Hepatocyte (in vitro differentiated cells): Measurements from ENCODE around the gene CCDC61. TPM values are rescaled to one million over a fixed set of nuclear protein-coding genes. Genes with fewer than 3 reads are reported as not detected.

Experiments
- DNase-seq: peaks from one replicate; pipeline ENCODE4 v3.0.0-alpha.2; 2016; ENCODE audit warnings: low spot score
- H2AFZ ChIP-seq: fragments of 200-600 bp; sonication (generic); 2 replicates; pipeline ENCODE4 v1.6.0; 2016; ENCODE audit warnings: antibody characterized with exemption, mild to moderate bottlenecking
- H3K27ac ChIP-seq: fragments of 200-600 bp; sonication (generic); 2 replicates; pipeline ENCODE4 v1.5.1; 2016; ENCODE audit warnings: mild to moderate bottlenecking
- H3K27me3 ChIP-seq: fragments of 200-600 bp; sonication (generic); 2 replicates; pipeline ENCODE4 v1.6.1; 2016
- H3K36me3 ChIP-seq: fragments of 200-600 bp; sonication (generic); replicated peaks from 2 replicates; pipeline ENCODE4 v1.5.1; 2016; ENCODE audit warnings: low read depth; ENCODE audit not compliant: insufficient read depth
- H3K4me1 ChIP-seq: fragments of 200-600 bp; sonication (generic); 2 replicates; pipeline ENCODE4 v1.5.1; 2016; ENCODE audit warnings: mild to moderate bottlenecking, moderate library complexity; ENCODE audit not compliant: insufficient read depth
- H3K4me2 ChIP-seq: fragments of 200-600 bp; sonication (generic); 2 replicates; pipeline ENCODE4 v1.6.0; 2016
- H3K4me3 ChIP-seq: fragments of 200-600 bp; sonication (generic); 2 replicates; pipeline ENCODE4 v1.5.1; 2016; ENCODE audit warnings: mild to moderate bottlenecking
- H3K79me2 ChIP-seq: fragments of 200-600 bp; sonication (generic); 2 replicates; pipeline ENCODE4 v1.6.0; 2017; ENCODE audit warnings: mild to moderate bottlenecking
- H3K9me2 ChIP-seq: fragments of 200-600 bp; sonication (generic); replicated peaks from 2 replicates; pipeline ENCODE4 v1.6.0; 2017; ENCODE audit warnings: mild to moderate bottlenecking; ENCODE audit not compliant: insufficient read depth
- H3K9me3 ChIP-seq: fragments of 200-600 bp; sonication (generic); 2 replicates; pipeline ENCODE4 v1.5.1; 2016; ENCODE audit warnings: low read depth, mild to moderate bottlenecking
- H4K20me1 ChIP-seq: fragments of 200-600 bp; sonication (generic); 2 replicates; pipeline ENCODE4 v1.6.0; 2016; ENCODE audit warnings: mild to moderate bottlenecking; ENCODE audit not compliant: insufficient read depth, poor library complexity, severe bottlenecking
- CTCF ChIP-seq: fragments of 200-600 bp; sonication (generic); IDR thresholded peaks from 2 replicates; pipeline ENCODE4 v1.5.1; 2016; ENCODE audit warnings: antibody characterized with exemption, mild to moderate bottlenecking; ENCODE audit not compliant: poor library complexity
- EZH2 ChIP-seq: fragments of 200-600 bp; sonication (generic); IDR thresholded peaks from 2 replicates; pipeline ENCODE4 v1.6.1; 2016; ENCODE audit warnings: antibody characterized with exemption, mild to moderate bottlenecking, borderline replicate concordance
- EZH2phosphoT487 ChIP-seq: fragments of 200-600 bp; sonication (generic); IDR thresholded peaks from one replicate; pipeline ENCODE4 v1.6.1; 2018; ENCODE audit warnings: antibody characterized with exemption, mild to moderate bottlenecking, low read depth, moderate library complexity; ENCODE audit not compliant: unreplicated experiment, severe bottlenecking
- WGBS: methylation state at CpG from one replicate; pipeline ENCODE4 v1.1.6; 2016; ENCODE audit warnings: low lambda C conversion rate; ENCODE audit errors: missing lambda C conversion rate; 5-methylcytosine and 5-hydroxymethylcytosine counted together
- polyA plus RNA-seq: library from polyadenylated mRNA; unstranded; fragments of >200 nt; fragmentation: Nextera tagmentation; extraction: Ambion mirVana; gene quantifications from 2 replicates; pipeline ENCODE4 v1.2.1, GENCODE V29; 2016
- total RNA-seq: library from RNA; depleted of rRNA; stranded (reverse); fragments of >200 nt; gene quantifications from 2 replicates; pipeline ENCODE4 v1.2.3, GENCODE V29; 2014

CCDC61 gene
- total and polyA plus RNA-seq, 2 experiments from 2014 or later = 3.6 to 7.3 TPM

- Histone ChIP-seq H3K27me3 (no peaks in the 10 kb centered on the region), H3K36me3 (no peaks in the 10 kb centered on the region), H3K79me2 (no peaks in the 10 kb centered on the region), H3K27ac (no peak overlapping the region), H2AFZ (no peak overlapping the region), H4K20me1 (no peaks in the 10 kb centered on the region), H3K4me1 (no peaks in the 10 kb centered on the region), H3K4me3 (no peak overlapping the region), H3K9me3 (no peaks in the 10 kb centered on the region), H3K4me2 (no peak overlapping the region), H3K9me2 (no peaks in the 10 kb centered on the region)
- TF ChIP-seq EZH2 (no peak), EZH2phosphoT487 (no peak), CTCF (no peak)
- 91% methylated on average over 12 of the region's 12 CpGs for WGBS
- no peak for DNase-seq
These were observed 5.0 kb upstream of the CCDC61 start for GRCh38 chr19:45990113-45990728.

GRCh38 chr19:45994456-45994997, 740 bp upstream of the CCDC61 start:
- WGBS = 20% methylated on average over 8 of the region's 8 CpGs
- Histone ChIP-seq H4K20me1 (no peaks in the 10 kb centered on the region), H3K27me3 (no peaks in the 10 kb centered on the region), H3K4me2 (peak overlapping the region; percentile 77), H3K27ac (no peak overlapping the region), H3K9me2 (no peaks in the 10 kb centered on the region), H3K4me3 (peak overlapping the region; percentile 22), H2AFZ (peak overlapping the region; percentile 71), H3K36me3 (no peaks in the 10 kb centered on the region), H3K9me3 (no peaks in the 10 kb centered on the region), H3K79me2 (no peaks in the 10 kb centered on the region), H3K4me1 (no peaks in the 10 kb centered on the region)
- no peak for DNase-seq
- no peak for TF ChIP-seq EZH2phosphoT487
- no peak for TF ChIP-seq CTCF
- no peak for TF ChIP-seq EZH2

GRCh38 chr19:45995715-45996385, 583 bp downstream of the CCDC61 start:
- H3K27me3 ChIP-seq = peaks cover 8% of the 10 kb centered on the region
- peak overlapping the region; percentile 84 for H3K4me2 ChIP-seq
- no peaks in the 10 kb centered on the region for H3K9me2 ChIP-seq
- peak overlapping the region; percentile 43 for H3K4me3 ChIP-seq
- peak overlapping the region; percentile 12 for H2AFZ ChIP-seq
- no peaks in the 10 kb centered on the region for H3K9me3 ChIP-seq
- no peak for TF ChIP-seq EZH2
- no peak for TF ChIP-seq EZH2phosphoT487
- no peak for TF ChIP-seq CTCF
- no peak overlapping the region for H3K27ac ChIP-seq
- H3K79me2 ChIP-seq = no peaks in the 10 kb centered on the region
- peaks cover 7% of the 10 kb centered on the region for H3K4me1 ChIP-seq
- DNase-seq = no peak
- no peaks in the 10 kb centered on the region for H3K36me3 ChIP-seq
- H4K20me1 ChIP-seq = no peaks in the 10 kb centered on the region
- 17% methylated on average over 13 of the region's 13 CpGs for WGBS
